GM12891 (cell line): ENCODE results near the gene KRTAP12-1.

Experiments
- PAX5 ChIP-seq: IDR thresholded peaks from 2 replicates; pipeline ENCODE4 v1.6.1; 2011; ENCODE audit warnings: low read length, moderate library complexity, mild to moderate bottlenecking; ENCODE audit not compliant: insufficient read depth, severe bottlenecking
- POLR2A ChIP-seq: IDR thresholded peaks from 2 replicates; pipeline ENCODE4 v1.6.1; 2011; ENCODE audit warnings: low read depth, low read length, control low read depth
- POLR2AphosphoS5 ChIP-seq: IDR thresholded peaks from 2 replicates; pipeline ENCODE4 v1.6.1; 2011; ENCODE audit warnings: low read depth, low read length, control low read depth
- POU2F2 ChIP-seq: IDR thresholded peaks from 2 replicates; pipeline ENCODE4 v1.6.1; 2011; ENCODE audit warnings: low read depth, mild to moderate bottlenecking, control low read depth, low read length, moderate library complexity
- TAF1 ChIP-seq: IDR thresholded peaks from 2 replicates; pipeline ENCODE4 v1.6.1; 2011; ENCODE audit warnings: low read depth, low read length, control low read depth

DNA sequence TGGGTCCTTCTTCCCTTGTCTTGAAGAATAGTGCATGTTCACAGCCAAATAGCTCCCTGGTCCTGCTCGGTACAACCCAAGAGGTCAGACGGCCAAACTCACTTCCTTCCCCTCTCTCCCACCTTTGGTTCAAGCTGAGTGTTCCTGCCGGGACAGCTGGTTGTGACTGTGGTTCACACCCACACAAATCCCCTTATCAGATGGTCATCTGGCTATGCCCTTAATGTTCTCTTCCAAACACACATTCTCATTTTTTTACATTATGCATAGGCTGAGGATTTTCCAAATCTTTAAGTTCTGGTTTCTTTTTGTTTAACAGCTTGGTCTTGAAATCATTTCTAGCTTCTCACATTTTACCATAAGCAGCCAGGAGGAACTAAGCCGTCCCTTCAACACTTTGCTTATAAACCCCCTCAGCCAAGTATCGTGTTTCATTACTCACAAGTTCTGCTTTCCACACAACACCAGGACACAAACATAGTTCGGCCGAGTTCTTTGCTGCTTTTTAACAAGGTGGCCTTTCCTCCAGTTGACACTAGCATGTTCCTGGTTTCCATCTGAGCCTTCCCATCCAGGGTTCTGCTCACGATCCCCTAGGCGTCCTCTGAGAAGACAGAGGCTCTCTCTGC, 49.1 kb upstream of the KRTAP12-1 start:
- TF ChIP-seq TAF1: no peak
- no peak for TF ChIP-seq POLR2A
- no peak for TF ChIP-seq POLR2AphosphoS5
- no peak for TF ChIP-seq POU2F2
- no peak for TF ChIP-seq PAX5
